ENCODE data around the gene OR8B2. TPM values are rescaled to one million over a fixed set of nuclear protein-coding genes. Genes with fewer than 3 reads are reported as not detected.
"Not testable (repeated sequence)": the region's sequence is repeated elsewhere in the genome, so short reads cannot be mapped to it uniquely, and the experiment has no call there.

The OR8B2 gene
- total RNA-seq, 4 donors from 2014 or later, result not detected

DNA sequence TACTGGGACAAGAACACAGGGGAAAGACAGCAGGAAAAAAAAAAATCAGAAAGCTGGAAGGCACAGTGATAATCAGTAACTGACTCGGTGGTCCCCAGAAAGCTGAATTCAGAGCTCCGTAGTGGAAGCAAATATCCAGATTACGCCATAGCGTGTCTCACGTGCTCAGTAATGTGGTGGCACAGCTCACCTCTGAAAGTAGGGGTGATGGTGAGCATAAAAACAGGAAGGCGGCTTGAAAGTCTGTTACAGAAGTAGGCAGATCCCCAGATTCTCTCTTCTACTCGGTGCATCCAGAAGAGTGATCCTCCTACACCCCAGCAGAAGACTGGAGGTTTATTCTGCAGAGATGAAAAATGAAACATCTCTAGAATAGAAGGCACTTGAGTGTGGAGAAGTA is 25.6 kb upstream of the OR8B2 start:
- H3K4me3 ChIP-seq, result no peak overlapping the region
- no peaks in the 10 kb centered on the region for H3K9me3 ChIP-seq
- H3K36me3 ChIP-seq, result no peaks in the 10 kb centered on the region
- no peaks in the 10 kb centered on the region for H3K27me3 ChIP-seq
- no peaks in the 10 kb centered on the region for H3K4me1 ChIP-seq
- H3K27ac ChIP-seq, result no peak overlapping the region
- TF ChIP-seq CTCF (IDR thresholded peaks at IDR 0.05) (no peak), POLR2A (IDR thresholded peaks at IDR 0.05) (no peak)
- no peak for DNase-seq

- H3K27me3 ChIP-seq, result no peaks in the 10 kb centered on the region
- TF ChIP-seq POLR2A (IDR thresholded peaks at IDR 0.05) (no peak), CTCF (IDR thresholded peaks at IDR 0.05) (no peak)
- H3K4me1 ChIP-seq, result no peaks in the 10 kb centered on the region
- DNase-seq, result no peak
- H3K36me3 ChIP-seq, result no peaks in the 10 kb centered on the region
- no peak overlapping the region for H3K27ac ChIP-seq
- no peak overlapping the region for H3K4me3 ChIP-seq
- no peaks in the 10 kb centered on the region for H3K9me3 ChIP-seq
These were observed 21.3 kb upstream of the OR8B2 start for GRCh38 chr11:124405581-124405980.

GRCh38 chr11:124403186-124403585 is 18.9 kb upstream of the OR8B2 start:
- H3K9me3 ChIP-seq, H3K27ac ChIP-seq, H3K4me3 ChIP-seq, H3K4me1 ChIP-seq, H3K27me3 ChIP-seq, DNase-seq, H3K36me3 ChIP-seq: not testable (repeated sequence)

- Histone ChIP-seq H3K36me3 (no peaks in the 10 kb centered on the region), H3K9me3 (no peaks in the 10 kb centered on the region), H3K27ac (no peak overlapping the region), H3K4me3 (no peak overlapping the region), H3K4me1 (no peaks in the 10 kb centered on the region), H3K27me3 (no peaks in the 10 kb centered on the region)
- TF ChIP-seq CTCF (IDR thresholded peaks at IDR 0.05), result peak in 5 of 6 experiments; percentile 16 to 61 (median 53)
- TF ChIP-seq POLR2A (IDR thresholded peaks at IDR 0.05), result no peak
- peak in 2 of 3 donors; percentile 28 to 80 for DNase-seq
These were observed 18.1 kb upstream of the OR8B2 start for GRCh38 chr11:124402326-124402922.

DNA sequence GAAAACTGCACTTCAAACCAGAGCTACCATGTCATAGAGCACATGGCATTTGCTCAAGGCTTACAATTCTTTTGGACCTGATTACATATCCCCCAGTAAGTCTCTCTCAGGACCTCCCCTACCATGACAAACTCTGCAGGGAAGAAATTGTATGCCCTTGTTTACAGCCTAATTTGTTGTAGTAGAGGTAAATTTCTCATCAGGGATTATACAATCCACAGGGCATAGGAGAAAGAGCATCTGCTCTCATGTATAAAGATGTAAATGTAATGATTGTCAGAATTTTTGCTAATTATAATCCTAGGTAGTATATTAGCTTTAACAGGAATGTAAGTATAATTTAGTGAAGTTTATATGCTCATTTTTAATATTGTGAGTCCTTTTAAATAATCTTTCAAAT is 14.6 kb upstream of the OR8B2 start, which contains the start of gene OR8B3:
TSS of gene OR8B3 (minus strand) at position 101 of the 400 bp plus-strand sequence. CDS start 1,673 bp downstream, outside the sequence.
- no peak for DNase-seq
- Histone ChIP-seq H3K4me3 (no peak within 1 kb of the TSS), H3K36me3 (no peaks in the 10 kb centered on the region), H3K27ac (no peak within 1 kb of the TSS), H3K9me3 (no peaks in the 10 kb centered on the region), H3K27me3 (no peaks in the 10 kb centered on the region), H3K4me1 (no peaks in the 10 kb centered on the region)
- no peak for TF ChIP-seq CTCF (IDR thresholded peaks at IDR 0.05)
- TF ChIP-seq POLR2A (IDR thresholded peaks at IDR 0.05), result no peak

DNA sequence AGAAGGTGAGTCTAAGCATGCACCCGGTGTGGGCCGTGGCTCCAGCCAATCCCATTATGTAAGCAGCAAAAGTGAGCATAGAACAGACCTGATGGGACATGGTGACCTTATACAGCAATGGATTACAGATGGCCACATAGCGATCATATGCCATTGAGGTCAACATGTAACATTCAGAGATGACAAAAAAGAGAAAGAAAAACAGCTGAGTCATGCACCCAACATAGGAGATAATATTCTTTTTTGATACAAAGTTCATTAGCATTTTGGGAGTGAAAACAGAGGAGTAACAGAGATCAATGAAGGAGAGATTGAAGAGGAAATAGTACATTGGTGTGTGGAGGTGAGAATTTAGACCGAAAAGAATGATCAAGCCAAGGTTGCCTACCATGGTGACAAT is 12.5 kb upstream of the OR8B2 start:
- H3K4me1 ChIP-seq, H3K4me3 ChIP-seq, H3K27ac ChIP-seq, H3K9me3 ChIP-seq, H3K27me3 ChIP-seq, H3K36me3 ChIP-seq, DNase-seq: not testable (repeated sequence)

- Histone ChIP-seq H3K27ac (no peak overlapping the region), H3K36me3 (no peaks in the 10 kb centered on the region), H3K9me3 (no peaks in the 10 kb centered on the region), H3K4me1 (no peaks in the 10 kb centered on the region), H3K27me3 (no peaks in the 10 kb centered on the region), H3K4me3 (no peak overlapping the region)
- DNase-seq, result no peak
- TF ChIP-seq POLR2A (IDR thresholded peaks at IDR 0.05), result no peak
- TF ChIP-seq CTCF (IDR thresholded peaks at IDR 0.05), result no peak
These were observed 10.1 kb upstream of the OR8B2 start for GRCh38 chr11:124394408-124394807.

- not testable (repeated sequence) for H3K27me3 ChIP-seq, H3K27ac ChIP-seq, DNase-seq, H3K36me3 ChIP-seq, H3K4me1 ChIP-seq, H3K4me3 ChIP-seq, H3K9me3 ChIP-seq
These were observed 1.4 kb downstream of the OR8B2 start for GRCh38 chr11:124382857-124383256.
